Measurements from ENCODE around the gene DNALI1.

- TF ChIP-seq TAF1 (IDR thresholded peaks at IDR 0.05; ENCODE audit: borderline replicate concordance, low read depth, low read length) (no peak), POLR2A (IDR thresholded peaks at IDR 0.05; ENCODE audit: low read depth, low read length) (no peak)
These were observed 47.6 kb upstream of the DNALI1 start for GRCh38 chr1:37509181-37509580.

All from GM12892 (cell line).